ENCODE measurements around the gene TRPM2.
A peak's percentile ranks its signal among the peaks of the same experiment; 100 is the strongest.

TRPM2 gene

DNA sequence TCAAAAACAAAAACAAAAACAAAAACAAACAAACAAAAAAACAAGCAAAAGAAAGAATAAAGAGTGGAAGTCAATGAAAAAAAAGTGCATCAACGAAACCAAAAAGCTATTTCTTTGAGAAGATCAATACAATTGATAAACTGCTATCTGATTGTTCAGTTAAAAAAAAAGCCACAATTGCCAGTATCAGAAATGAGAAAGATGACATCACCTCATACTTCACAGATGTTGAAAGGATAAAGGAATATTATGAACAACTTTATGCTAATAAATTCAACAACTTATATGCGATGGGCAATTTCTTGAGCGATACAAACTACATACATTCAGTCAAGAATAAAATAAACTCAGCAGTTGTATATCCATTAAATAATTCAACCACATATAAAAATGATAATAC is 99.7 kb downstream of the TRPM2 start:
- TF ChIP-seq, protein P1, sequence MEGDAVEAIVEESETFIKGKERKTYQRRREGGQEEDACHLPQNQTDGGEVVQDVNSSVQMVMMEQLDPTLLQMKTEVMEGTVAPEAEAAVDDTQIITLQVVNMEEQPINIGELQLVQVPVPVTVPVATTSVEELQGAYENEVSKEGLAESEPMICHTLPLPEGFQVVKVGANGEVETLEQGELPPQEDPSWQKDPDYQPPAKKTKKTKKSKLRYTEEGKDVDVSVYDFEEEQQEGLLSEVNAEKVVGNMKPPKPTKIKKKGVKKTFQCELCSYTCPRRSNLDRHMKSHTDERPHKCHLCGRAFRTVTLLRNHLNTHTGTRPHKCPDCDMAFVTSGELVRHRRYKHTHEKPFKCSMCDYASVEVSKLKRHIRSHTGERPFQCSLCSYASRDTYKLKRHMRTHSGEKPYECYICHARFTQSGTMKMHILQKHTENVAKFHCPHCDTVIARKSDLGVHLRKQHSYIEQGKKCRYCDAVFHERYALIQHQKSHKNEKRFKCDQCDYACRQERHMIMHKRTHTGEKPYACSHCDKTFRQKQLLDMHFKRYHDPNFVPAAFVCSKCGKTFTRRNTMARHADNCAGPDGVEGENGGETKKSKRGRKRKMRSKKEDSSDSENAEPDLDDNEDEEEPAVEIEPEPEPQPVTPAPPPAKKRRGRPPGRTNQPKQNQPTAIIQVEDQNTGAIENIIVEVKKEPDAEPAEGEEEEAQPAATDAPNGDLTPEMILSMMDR (IDR thresholded peaks at IDR 0.05; ENCODE audit: extremely low read depth, missing control alignments): no peak
- no peak for DNase-seq (ENCODE audit: low spot score)

DNA sequence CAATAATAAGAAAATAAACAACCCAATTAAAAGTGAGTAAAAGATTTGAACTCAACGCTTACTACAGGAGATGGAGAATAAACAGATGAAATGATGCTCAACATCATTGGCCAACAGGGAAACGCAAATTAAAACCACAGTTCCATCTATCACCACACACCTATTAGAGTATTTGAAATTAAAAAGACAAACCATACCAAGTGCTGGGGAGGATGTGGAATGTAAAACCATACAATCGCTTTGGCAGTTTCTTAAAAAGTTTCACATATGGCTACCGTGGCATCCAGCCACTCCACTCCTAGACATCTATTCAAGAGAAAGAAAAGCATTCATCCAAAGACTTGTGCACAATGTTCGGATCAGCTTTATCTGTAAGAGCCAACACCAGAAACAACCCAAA is 100.6 kb downstream of the TRPM2 start:
- TF ChIP-seq, protein P1 (IDR thresholded peaks at IDR 0.05; ENCODE audit: extremely low read depth, missing control alignments): no peak

DNA sequence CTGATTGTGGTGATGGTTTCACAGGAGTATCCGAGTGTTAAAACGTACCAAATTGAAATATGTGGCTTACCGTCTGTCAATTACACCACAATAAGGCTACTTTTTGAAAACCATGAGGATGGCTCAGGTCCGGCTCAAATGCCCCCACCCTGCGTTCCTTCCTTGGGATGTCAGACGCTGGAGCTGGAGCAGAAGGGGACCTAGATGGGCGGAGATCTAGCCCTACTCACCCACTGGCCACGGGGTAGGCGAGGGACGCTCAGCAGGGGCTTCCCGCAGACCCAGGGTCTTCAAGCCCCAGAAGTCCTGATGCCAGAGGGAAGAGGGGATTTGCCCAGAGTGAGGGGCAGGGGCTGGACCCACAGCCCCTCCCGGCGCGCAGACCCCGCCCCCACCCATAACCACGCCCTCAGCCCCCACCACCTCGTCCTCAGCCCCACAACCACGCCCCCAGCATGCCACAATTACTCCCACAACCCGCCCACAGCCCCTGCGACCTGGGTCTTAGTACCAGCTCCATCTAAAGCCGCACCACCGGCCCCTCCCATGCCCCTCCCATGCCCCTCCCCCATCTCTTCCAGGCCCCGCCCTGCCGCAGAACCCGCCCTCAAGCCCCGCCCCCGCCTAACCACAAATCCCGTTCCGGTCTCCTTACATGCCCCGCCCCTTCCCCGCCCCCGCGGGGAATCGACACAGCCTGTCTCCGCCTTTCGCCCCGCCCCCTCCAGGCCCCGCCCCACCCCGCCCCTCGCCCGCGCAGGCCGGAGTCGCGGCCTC is 101.5 kb downstream of the TRPM2 start, which contains the start of gene LRRC3:
TSS of gene LRRC3 (plus strand) at position 764 of the 777 bp plus-strand sequence. CDS start 1,135 bp downstream, outside the sequence.
- DNase-seq (ENCODE audit: low spot score): peak; percentile 95
- TF ChIP-seq, protein P1 (IDR thresholded peaks at IDR 0.05; ENCODE audit: extremely low read depth, missing control alignments): no peak

More for the DNA sequence above, 100.6 kb downstream of the TRPM2 start:
- no peak for DNase-seq (ENCODE audit: low spot score)

DNA sequence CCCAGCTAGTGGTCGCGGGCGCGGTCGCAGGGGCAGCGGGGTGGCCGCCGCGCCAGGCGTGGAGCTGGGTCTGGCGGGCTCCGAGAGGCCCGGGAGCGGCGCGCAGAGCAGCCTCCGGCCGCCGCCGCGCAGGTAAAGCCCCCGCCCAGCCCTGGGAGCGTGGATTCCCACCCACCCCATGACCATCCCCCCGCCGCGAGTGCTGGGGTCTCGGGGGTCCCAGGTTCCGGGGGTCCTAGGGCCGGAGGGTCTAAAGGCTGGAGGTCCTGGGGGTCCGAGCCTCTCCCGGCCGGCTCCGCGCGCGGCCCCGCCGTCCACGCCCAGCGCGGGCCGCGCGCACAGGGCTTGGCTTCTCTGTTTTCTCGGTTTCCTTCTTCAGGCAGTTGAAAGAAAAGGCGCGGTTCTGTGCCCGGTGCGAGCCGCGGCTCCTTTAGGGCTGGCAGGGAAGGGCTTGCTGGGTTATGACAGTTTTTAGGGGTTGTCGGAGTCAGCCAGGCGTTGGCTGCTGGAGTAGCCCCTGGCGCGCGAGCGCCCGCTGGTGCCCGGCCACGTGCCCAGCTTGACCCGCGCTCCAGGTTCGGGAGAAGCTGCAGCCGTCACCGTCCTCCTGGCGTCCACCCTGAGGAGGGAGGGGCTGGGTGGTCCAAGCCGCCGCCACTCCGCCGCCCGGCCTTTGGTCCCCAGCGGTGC is 102.2 kb downstream of the TRPM2 start:
- TF ChIP-seq, protein P1 (IDR thresholded peaks at IDR 0.05; ENCODE audit: extremely low read depth, missing control alignments): peak; percentile 11
- DNase-seq (ENCODE audit: low spot score): peak; percentile 78

DNA sequence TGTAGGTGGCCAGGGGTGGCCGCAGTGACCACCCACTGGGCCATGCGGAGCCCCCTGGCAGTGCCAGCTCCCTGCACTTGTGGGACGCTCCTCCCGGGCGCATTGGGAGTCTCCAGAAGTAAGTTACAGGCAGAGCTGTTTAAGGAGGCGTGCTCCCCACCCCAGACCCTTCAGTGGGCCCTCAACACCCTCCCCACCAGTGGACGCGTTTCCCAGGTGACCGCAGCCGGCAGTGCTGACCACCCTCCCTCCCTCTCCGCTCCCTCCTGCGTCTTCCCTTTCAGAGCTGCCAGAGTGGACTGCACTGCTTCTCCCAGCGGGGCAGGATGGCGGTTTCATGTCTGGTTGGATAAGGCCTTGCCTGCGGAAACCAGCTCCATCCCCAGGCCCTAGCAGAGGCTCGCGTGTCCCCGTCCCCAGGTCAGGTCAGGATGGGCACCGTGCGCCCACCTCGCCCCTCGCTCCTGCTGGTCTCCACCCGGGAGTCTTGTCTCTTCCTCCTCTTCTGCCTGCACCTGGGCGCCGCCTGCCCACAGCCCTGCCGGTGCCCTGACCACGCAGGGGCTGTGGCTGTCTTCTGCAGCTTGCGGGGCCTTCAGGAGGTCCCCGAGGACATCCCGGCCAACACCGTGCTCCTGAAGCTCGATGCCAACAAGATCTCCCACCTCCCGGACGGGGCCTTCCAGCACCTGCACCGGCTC is 102.9 kb downstream of the TRPM2 start:
- DNase-seq (ENCODE audit: low spot score): no peak
- TF ChIP-seq, protein P1 (IDR thresholded peaks at IDR 0.05; ENCODE audit: extremely low read depth, missing control alignments): no peak

DNA sequence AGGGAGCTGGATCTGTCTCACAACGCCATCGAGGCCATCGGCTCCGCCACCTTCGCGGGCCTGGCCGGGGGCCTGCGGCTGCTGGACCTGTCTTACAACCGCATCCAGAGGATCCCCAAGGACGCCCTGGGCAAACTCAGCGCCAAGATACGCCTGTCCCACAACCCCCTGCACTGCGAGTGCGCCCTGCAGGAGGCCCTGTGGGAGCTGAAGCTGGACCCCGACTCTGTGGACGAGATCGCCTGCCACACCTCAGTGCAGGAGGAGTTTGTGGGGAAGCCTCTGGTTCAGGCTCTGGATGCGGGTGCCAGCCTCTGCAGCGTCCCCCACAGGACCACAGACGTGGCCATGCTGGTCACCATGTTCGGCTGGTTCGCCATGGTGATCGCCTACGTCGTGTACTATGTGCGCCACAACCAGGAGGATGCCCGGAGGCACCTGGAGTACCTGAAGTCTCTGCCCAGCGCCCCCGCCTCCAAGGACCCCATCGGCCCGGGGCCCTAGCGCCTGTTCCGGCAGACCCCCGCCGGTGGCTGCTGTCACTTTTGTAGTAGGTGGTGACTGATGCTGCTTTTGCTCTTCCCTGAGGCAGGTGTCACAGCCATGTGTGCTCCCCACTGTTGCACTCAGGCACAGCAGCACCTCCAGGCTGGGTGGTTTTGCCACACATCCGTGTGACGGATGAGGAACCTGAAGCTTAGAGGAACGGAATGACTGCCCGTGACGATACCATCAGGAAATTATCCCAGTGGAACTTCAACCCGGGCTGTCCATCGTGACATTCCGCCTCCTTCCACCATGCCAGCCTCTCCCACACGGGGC is 103.7 kb downstream of the TRPM2 start:
- TF ChIP-seq, protein P1 (IDR thresholded peaks at IDR 0.05; ENCODE audit: extremely low read depth, missing control alignments): no peak
- DNase-seq (ENCODE audit: low spot score): no peak
